GM18511 (cell line): ENCODE measurements around the gene USP53.
"Not testable (repeated sequence)": the region's sequence is repeated elsewhere in the genome, so short reads cannot be mapped to it uniquely, and the experiment has no call there.

Experiments
- ATAC-seq: cut with Tn5 transposase; IDR thresholded peaks from one replicate; pipeline ENCODE4 v1.9.1; 2021; ENCODE audit warnings: mild to moderate bottlenecking, moderate library complexity; ENCODE audit not compliant: unreplicated experiment

The USP53 gene

DNA sequence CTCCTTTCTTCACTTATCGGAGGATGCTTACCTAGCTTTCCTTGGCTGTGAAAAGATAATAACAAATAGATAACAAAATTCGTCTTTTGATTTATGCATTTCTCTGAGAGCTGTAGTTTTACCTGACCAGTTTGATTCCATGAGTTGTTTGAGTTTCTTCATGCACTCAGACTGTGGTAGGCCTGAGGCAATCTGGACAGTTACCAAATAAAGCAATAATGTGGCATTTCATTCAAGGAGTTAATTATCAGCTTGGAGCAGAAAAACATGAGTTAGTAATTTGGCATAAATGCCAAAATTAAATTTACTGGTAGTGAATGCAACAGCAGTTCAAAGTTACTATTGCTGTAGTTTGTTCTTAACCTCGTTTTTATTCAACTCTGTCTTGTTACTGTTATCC is 56.0 kb downstream of the USP53 start:
- ATAC-seq: no peak

DNA sequence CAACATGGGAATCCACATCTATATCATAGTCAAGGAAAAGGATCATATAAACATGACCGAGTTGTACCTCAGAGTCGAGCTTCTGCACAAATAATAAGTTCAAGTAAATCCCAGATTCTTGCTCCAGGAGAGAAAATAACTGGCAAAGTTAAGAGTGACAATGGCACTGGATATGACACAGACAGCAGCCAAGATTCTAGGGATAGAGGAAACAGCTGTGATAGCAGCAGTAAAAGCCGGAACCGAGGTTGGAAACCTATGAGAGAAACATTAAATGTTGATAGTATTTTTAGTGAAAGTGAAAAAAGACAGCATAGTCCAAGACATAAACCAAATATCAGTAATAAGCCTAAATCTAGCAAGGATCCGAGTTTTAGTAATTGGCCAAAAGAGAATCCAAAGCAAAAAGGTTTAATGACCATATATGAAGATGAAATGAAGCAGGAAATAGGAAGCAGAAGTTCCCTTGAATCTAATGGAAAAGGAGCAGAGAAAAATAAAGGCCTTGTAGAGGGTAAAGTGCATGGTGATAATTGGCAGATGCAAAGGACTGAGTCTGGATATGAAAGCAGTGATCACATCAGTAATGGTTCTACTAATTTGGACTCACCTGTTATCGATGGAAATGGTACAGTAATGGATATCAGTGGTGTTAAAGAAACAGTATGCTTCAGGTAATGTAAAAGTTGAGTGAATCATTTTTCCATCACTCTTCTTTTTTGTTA is 59.0 kb downstream of the USP53 start:
- no peak for ATAC-seq

DNA sequence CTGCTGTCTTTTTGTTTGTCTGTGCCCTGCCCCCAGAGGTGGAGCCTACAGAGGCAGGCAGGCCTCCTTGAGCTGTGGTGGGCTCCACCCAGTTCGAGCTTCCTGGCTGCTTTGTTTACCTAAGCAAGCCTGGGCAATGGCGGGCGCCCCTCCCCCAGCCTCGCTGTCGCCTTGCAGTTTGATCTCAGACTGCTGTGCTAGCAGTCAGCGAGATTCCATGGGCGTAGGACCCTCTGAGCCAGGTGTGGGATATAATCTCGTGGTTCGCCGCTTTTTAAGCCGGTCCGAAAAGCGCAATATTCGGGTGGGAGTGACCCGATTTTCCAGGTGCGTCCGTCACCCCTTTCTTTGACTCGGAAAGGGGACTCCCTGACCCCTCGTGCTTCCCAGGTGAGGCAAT is 67.0 kb downstream of the USP53 start:
- not testable (repeated sequence) for ATAC-seq

DNA sequence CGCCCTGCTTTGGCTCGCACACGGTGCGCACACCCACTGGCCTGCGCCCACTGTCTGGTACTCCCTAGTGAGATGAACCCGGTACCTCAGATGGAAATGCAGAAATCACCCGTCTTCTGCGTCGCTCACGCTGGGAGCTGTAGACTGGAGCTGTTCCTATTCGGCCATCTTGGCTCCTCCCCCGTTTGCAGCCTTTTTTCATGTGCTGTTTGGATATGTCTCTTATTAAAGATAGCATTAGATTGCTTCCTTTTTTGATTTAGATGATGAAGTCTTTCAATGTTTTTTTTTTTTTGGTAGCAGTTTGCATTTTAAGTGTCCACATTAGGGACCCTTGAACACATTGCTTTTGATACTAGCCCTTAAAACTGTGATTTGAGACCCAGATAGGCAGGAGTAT is 67.4 kb downstream of the USP53 start:
- not testable (repeated sequence) for ATAC-seq

DNA sequence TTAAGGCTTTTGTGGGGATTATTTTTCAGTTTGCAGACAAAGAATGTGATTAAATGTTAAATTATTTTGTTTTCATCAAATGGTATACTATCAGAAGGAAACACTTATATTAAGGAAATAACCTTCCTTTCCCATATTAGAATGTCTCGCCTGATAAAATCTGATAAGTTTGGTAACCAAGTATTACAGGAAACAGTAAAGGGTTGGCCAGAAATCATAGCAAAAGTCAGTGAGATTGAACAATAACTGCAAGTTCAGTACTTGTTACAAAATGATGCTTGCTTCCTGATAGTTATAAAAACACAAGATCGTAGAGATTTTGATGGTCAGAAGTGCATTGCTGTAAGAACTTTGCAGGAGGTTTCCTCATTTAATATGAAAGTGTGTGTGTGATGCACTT is 68.9 kb downstream of the USP53 start:
- ATAC-seq: no peak

DNA sequence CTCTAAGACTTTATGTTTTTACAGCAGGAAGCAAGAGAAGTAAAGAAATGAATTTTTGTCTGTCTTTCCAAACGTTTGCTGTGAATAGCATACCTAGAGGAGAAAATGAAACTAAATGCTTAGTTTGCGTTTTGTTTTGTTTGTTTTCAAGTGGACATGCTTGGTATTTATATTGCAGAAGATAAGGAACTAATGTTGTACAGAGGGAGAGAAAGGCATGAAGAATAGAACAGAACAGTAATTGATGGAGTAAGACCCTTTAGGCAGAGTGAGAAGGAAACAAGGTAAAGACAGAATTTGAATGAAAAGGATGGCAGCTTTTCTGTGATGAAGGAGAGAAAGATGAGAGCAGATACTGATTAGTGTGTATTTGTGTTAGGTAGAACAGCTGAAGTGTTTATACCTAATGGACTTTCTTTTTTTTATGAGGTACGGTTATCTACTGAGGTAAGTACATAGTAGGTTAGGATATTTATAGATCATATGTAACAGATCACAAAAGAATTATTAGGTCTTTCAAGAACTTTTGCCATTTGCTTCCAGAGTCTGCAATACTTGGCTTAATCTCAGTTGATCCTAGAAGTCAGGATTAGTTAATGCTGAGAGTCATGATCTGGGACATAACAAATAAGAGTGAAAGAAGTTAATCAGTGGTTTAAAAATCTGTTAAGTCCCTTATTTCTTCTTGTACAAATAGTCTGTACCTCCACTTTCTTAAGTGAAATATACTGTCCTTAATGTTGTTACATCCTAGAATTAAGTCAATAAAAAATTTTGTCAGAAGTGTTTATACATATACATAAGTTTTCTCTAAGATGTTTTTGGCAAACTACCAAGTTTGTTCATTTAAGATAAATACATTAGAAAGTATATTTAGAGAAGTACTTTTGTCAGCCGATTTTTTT is 72.6 kb downstream of the USP53 start:
- ATAC-seq: peak; percentile 55

DNA sequence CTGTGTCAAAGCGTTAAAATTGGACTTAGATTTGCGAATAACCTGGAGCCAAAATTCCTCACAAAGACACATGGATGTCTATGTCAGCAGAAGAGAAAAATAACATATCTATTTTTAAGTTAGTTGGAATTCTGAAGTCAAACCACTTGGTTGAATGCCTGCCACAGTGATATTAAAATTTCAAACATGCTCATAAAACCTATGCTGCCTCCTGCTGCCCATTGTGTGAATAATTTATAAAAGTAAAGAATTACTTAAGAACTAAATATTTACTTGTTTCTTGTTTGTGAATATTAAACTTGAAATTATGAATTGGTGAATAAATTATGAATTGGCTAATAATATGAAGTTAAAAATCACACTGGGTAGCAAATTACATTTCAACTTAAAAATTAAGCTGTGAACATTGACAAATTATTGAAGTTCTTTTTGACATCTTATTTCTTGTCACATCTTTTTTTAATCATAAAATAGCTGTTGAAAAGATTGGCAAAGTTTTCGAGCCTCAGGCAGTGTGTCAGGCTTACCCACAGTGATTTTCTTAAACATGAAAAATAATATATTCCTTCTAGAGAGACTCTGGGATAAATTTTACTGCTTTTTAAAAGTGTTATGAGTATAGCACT is 74.0 kb downstream of the USP53 start:
- no peak for ATAC-seq

DNA sequence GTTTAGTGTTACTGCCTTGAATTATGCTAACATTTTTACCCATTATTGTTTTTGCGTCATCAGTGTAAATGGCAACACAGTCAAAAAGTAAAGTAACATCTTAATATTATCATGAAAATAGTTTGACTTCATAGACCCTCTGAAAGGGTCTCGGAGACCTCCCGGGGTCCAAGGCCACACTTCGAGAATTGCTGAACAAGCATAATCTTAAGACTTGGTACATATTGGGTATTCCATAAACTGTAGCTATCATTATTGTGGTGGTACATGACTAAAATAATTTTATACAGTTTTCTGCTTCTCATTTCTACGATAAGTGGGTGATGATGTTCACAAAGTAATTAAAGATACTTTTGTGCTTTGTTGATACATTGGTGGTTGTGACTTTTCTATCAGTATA is 76.8 kb downstream of the USP53 start:
- no peak for ATAC-seq

DNA sequence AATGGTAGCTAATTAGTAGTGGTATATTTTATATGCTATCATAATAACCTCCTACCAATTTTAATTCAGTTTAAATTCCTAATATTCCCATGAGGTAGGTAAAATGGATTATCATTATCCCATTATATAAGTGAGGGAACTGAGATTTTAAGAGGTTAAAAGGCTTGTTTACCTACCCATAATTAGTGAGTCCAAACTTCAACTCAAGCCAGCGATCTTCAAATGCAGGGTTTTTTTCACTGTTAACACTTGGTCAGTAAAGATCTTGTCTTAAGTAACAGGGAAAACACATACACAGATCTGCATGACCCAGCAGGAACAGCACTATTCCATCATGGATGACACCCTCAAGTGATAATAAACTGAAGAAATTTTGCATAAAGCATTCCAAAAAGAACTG is 78.1 kb downstream of the USP53 start:
- ATAC-seq: no peak

DNA sequence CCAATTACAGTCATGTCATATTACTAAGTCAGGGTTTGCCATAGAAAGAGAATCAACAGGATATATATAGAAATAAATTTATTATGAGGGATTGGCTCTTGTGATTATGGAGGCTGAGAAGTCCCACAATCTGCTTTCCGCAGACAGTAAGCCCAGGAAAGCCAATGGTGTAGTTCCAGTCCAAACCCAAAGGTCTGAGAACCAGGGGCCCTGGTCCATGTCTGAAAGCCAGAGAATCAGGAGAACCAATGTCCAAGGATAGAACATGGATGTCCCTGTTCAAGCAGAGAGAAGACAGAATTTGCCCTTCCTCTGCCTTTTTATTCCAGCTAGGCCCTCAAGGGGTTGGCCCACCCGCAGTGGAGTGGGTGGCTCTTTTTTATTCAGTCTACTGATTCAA is 83.8 kb downstream of the USP53 start:
- ATAC-seq: no peak

DNA sequence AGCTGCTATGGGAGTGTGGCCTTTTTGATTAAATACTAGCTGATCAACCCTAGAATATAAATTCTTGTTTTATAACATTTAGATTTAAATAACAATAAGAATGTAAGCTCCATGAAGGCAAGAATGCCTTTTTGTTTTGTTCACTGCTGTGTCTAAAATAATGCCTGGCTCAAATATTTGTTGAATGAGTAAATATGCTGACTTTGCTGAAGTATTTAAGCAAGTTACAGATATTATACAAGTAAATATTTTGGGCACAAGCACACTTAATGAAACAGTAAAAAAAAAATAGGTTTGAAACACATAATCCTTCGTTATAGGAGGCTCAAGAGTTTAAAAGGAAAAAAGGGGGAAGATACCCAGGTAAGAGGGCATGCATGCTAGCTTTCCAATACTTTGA is 85.3 kb downstream of the USP53 start:
- no peak for ATAC-seq

DNA sequence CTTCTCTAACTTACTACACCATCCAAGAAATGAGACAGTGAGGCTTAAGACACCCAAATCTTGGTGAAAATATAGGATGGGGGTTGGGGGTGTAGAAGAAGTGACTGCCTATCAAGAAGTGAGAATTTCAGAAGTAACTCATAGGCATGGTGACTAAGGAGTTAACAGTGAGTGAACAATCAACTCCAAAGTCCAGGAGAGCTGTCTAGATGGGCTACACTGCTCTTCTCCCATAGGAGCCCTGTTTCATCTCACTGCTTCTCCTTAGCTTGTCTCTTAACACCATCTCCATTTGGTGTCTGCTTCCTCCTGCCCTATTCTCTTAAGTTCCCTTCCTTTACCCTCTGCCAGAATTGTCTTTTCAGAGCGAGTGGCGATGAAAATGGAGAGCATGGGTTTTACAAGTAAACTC is 86.8 kb downstream of the USP53 start:
- no peak for ATAC-seq

DNA sequence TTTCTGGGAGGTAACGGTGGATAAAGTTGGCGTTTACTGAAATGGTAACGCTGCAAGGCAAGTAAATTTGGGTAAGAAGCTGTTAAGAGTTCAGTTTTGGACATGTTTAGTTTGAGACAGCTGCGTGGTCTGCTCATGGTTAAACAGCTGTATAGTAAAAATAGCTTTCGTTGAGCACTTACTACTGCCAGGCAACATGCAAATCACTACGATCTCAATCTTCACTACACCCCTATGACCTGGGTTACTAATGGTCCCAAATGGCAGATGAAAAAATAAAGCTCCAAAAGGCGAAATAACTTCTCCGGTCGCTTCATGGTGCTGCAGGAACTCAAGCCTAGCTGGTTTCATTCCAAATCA is 87.2 kb downstream of the USP53 start:
- peak; percentile 54 for ATAC-seq

DNA sequence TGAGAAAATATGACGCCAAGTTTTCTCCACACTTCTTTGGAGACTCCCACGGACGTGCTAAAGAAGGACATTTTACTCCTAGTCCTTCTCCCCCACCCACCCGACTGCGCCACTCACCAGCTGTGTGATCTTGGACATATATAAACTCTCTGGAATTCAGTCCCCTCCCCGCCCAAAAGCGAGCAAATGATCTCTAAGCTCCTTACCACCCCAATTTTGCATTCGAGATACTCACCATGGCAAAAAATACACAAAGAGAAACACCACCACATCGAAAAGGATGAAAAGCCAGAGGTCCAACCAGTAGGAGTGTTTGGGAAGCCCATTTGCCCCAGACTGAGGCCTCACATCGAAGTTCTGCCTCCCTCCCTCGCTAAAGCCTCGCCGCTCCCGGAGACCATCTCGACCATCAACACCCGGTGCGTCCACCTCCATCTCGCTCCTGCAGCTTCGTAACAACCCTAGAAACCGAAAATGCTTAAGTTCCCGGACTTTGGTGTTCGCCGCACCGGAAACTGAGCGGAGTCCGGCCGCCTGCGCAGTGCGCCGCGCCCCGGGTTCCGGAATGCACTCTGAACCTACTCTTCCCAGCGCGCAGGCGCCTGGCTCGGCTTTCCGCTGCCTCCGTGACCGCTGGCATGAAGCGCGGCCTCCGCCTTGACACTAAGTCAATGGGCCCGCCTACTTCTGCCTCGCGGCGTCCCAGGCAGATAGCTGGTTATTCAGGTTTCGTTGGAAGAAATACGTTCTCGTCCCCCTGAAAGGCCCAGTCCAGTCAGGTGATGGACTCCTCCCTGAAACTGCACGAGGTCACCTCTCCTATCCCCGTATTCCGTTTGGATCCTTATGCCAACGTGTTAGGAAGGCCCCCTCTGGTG is 87.8 kb downstream of the USP53 start:
- peak; percentile 95 for ATAC-seq

DNA sequence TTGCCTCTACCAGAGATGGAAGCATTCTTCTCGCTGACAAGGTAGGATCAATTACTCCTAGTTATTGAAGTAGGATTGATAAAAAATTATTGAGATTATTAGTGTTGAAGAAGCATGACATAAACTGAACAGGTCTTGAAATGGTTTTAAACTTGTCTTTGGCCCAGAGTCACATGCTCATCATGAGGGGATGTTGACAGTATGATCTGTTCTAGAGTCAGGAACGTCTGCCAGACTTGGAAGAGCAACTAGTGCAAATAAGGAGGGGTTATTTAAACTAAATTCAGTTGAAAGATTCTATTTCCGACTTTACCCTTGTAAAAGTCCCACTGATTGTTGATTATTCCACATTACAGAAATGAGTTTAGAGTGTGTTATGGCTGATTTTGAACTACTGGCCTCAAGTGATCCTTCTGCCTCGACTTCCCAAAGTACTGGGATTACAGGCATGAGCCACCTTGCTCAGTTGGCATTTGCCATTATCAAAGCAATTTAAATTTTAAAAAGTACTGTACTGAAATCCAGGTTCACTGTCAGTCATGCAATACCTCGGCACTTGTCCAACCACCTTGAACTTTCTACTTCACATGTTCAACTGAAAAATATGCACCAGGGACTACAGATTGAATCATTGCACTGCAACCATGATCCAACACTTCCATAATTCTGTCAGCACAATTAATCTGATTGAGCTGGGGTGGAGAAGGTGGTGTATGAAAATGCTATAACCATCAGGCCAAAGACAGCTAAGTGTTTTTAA is 89.7 kb downstream of the USP53 start:
- no peak for ATAC-seq

DNA sequence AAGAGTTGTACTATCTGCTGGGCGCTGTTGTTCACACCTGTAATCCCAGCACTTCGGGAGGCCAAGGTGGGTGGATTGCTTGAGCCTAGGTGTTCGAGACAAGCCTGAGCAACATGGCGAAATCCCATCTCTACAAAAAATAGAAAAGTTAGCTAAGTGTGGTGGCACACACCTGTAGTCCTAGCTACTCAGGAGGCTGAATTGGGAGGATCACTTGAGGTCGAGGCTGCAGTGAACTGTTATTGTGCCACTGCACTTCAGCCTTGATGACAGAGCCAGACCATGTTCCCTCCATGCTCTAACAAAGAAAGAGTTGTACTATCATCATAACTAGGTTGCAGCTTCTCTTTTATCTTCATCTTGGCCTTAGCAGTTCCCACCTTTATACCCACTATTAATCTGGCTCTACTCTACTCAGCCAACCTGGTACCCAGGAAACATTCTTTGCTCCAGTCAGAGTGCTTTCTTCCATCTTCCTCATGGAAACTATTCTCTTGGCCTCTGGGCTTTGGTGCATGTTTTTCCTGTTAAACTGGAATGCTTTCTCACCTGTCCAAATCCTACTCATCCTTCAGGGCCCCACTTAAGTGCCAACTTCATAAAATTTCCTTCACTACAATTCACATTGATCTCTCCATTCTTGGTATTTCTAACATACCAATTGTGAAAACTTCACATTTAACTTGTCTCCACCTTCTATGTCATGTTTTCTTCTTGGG is 91.2 kb downstream of the USP53 start:
- no peak for ATAC-seq

DNA sequence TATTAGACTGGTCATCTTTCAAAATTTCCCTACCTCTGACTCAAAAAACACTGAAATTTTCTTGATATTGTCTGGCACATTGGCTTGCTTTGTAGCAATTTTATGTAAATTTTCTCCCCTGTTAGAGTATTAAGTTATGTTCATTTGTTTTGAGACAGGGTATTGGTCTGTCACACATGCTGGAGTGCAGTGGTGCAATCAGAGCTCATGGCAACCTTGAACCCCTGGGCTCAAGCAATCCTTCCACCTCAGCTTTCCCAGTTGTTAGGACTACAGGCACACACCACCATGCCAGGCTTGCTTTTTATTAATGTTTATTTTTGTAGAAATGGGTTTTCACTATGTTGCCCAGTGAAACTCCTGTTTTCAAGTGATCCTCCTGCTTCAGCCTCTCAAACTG is 91.9 kb downstream of the USP53 start:
- ATAC-seq: no peak

DNA sequence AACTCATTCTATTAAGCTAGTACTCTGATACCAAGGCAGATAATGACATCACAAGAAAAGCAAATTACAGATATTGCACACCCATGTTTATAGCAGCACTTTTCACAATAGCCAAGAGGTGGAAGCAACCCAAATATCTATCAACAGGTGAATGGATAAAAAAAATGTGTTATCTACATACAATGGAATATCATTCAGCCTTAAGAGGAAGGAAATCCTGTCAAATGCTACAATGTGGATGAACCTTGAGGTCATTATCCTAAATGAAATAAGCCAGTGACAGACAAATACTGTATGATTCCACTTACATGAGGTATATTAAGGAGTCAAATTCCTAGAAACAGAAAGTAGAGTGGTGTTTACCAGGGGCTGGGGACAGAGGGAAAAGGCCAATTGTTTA is 95.1 kb downstream of the USP53 start:
- ATAC-seq: no peak

DNA sequence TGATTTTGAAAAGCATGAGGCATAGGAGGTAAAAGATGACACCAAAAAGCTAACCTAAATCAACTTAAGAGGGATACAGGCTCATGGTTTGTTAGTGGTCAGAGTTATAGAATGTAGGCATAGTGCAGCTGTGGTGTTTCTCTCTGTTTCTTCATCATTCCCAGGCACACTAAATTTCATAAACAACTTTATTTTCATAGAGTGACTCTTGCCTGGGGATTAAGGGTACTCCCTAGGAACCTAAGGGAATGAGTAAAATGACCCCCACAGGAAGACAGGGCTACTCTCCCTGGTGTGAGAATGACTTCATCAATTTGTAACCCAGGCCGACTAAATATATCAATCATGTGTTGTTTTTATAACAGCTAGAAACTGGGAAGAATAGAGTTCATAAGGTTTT is 98.3 kb downstream of the USP53 start:
- ATAC-seq: no peak

DNA sequence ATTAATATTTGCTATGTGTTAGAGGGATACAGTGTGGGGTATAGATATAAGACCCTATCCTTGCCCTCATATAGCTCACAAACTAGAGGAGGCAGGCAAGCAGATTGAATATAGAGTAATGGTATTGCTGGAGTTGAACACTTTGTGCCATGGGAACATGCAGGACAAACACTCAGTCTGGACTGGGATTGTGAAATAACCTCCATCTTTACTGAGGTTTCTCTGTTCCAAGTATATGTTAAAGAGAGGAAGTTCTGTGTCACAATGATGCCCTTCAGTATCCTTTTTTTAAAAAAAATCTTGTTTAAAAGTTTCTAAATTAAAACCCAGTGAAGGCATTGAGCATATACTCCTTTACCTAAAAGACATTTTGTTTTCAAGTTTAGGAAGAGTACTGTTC is 100.7 kb downstream of the USP53 start:
- no peak for ATAC-seq
